Liver (tissue), 9 donors: ENCODE results near the gene ACVR1C. TPM values are rescaled to one million over a fixed set of nuclear protein-coding genes. Genes with fewer than 3 reads are reported as not detected.

Source experiments
- DNase-seq: peaks from one replicate; pipeline ENCODE4 v3.0.0-alpha.2; 2017; ENCODE audit warnings: low spot score
- H3K27ac ChIP-seq, 2 donors: one replicate each; pipeline ENCODE4 v1.7.0; 2013; ENCODE audit warnings: inconsistent platforms in 2 of 2, low read length in 2 of 2, control low read depth in 1 of 2, low read depth in 1 of 2, mild to moderate bottlenecking in 1 of 2
- H3K27me3 ChIP-seq, 4 donors: one replicate each; pipeline versions ENCODE4 v1.6.1 to v1.7.0; 2013; ENCODE audit warnings: low read length in 3 of 4, inconsistent platforms in 1 of 4, mild to moderate bottlenecking in 1 of 4, moderate library complexity in 1 of 4; ENCODE audit not compliant: control insufficient read depth in 4 of 4, insufficient read depth in 4 of 4
- H3K36me3 ChIP-seq, 4 donors: one replicate each; pipeline versions ENCODE4 v1.6.1 to v1.7.0; 2013; ENCODE audit warnings: low read length in 3 of 4, mild to moderate bottlenecking in 3 of 4, low read depth in 1 of 4, moderate library complexity in 1 of 4; ENCODE audit not compliant: control insufficient read depth in 4 of 4, insufficient read depth in 3 of 4
- H3K4me1 ChIP-seq, 4 donors: one replicate each; pipeline versions ENCODE4 v1.6.1 to v1.7.0; 2013; ENCODE audit warnings: low read length in 3 of 4, mild to moderate bottlenecking in 3 of 4, moderate library complexity in 1 of 4; ENCODE audit not compliant: control insufficient read depth in 4 of 4, insufficient read depth in 4 of 4
- H3K4me3 ChIP-seq, 3 donors: one replicate each; pipeline versions ENCODE4 v1.6.1 to v1.7.0; 2013; ENCODE audit warnings: low read length in 3 of 3, control low read depth in 1 of 3, low read depth in 1 of 3, mild to moderate bottlenecking in 1 of 3
- H3K9ac ChIP-seq, 2 donors: one replicate each; pipeline ENCODE4 v1.7.0; 2013; ENCODE audit warnings: low read length in 2 of 2, mild to moderate bottlenecking in 2 of 2, moderate library complexity in 2 of 2, control low read depth in 1 of 2, low read depth in 1 of 2
- H3K9me3 ChIP-seq, 4 donors: one replicate each; pipeline versions ENCODE4 v1.6.1 to v1.7.0; 2013; ENCODE audit warnings: low read length in 3 of 4; ENCODE audit not compliant: control insufficient read depth in 4 of 4
- CTCF ChIP-seq: fragments of 150-350 bp; IDR thresholded peaks from 2 replicates; pipeline ENCODE4 v1.5.1; 2017; ENCODE audit warnings: improper control_type of control experiment, low read depth, low read length; ENCODE audit not compliant: missing input control
- FOXA1 ChIP-seq: IDR thresholded peaks from 2 replicates; pipeline ENCODE4 v1.6.1; 2016; ENCODE audit warnings: antibody characterized with exemption
- HNF4G ChIP-seq: IDR thresholded peaks from 2 replicates; pipeline ENCODE4 v1.6.1; 2016; ENCODE audit warnings: antibody characterized with exemption
- JUND ChIP-seq, 2 donors: IDR thresholded peaks; 2 replicates each; pipeline ENCODE4 v1.6.1; 2016; ENCODE audit warnings: antibody characterized with exemption in 2 of 2
- MAX ChIP-seq: IDR thresholded peaks from 2 replicates; pipeline ENCODE4 v1.6.1; 2016; ENCODE audit warnings: antibody characterized with exemption
- NR2F2 ChIP-seq: IDR thresholded peaks from 2 replicates; pipeline ENCODE4 v1.6.1; 2016; ENCODE audit warnings: antibody characterized with exemption
- RAD21 ChIP-seq, 2 donors: IDR thresholded peaks; 2 replicates each; pipeline ENCODE4 v1.6.1; 2016; ENCODE audit warnings: antibody characterized with exemption in 2 of 2, mild to moderate bottlenecking in 2 of 2
- RXRA ChIP-seq, 2 donors: IDR thresholded peaks; 2 replicates each; pipeline ENCODE4 v1.6.1; 2017 to 2018; ENCODE audit warnings: antibody characterized with exemption in 2 of 2, mild to moderate bottlenecking in 1 of 2
- SP1 ChIP-seq: IDR thresholded peaks from 2 replicates; pipeline ENCODE4 v1.6.1; 2018; ENCODE audit warnings: antibody characterized with exemption, mild to moderate bottlenecking
- TAF1 ChIP-seq: conservative IDR thresholded peaks from 2 replicates; pipeline ENCODE4 v1.6.1; 2016; ENCODE audit warnings: antibody characterized with exemption, mild to moderate bottlenecking
- YY1 ChIP-seq: IDR thresholded peaks from 2 replicates; pipeline ENCODE4 v1.6.1; 2016; ENCODE audit warnings: antibody characterized with exemption, mild to moderate bottlenecking
- WGBS: extraction: QIAGEN DNeasy Blood & Tissue Kit; methylation state at CpG from one replicate; pipeline ENCODE4 v1.1.7; 2013; 5-methylcytosine and 5-hydroxymethylcytosine counted together
- polyA plus RNA-seq, 2 donors: library from polyadenylated mRNA; stranded (reverse) in 1 of 2; unstranded in 1 of 2; fragments of 200-250 nt in 1 of 2; fragments of >200 nt in 1 of 2; fragmentation: Nextera tagmentation in 1 of 2; extraction: Ambion mirVana in 1 of 2; gene quantifications; one replicate each; pipeline versions ENCODE4 v1.2.1 to v1.2.3, GENCODE V29; 2013 to 2015
- total RNA-seq, 2 donors: library from RNA; depleted of rRNA; stranded (reverse); fragments of >200 nt; gene quantifications; one replicate each; pipeline ENCODE4 v1.2.3, GENCODE V29; 2014
- TF ChIP-seq, protein P1 (sequence below): IDR thresholded peaks from 2 replicates; pipeline ENCODE4 v1.6.1; 2016; ENCODE audit warnings: antibody characterized with exemption
- donor health status: healthy.
- donor health status: healthy.
- donor health status: healthy.
- donor health status: healthy.
- donor health status: healthy.

Gene ACVR1C
- total and polyA plus RNA-seq, 4 donors: 0.19 to 2.5 (median 0.73) TPM

DNA sequence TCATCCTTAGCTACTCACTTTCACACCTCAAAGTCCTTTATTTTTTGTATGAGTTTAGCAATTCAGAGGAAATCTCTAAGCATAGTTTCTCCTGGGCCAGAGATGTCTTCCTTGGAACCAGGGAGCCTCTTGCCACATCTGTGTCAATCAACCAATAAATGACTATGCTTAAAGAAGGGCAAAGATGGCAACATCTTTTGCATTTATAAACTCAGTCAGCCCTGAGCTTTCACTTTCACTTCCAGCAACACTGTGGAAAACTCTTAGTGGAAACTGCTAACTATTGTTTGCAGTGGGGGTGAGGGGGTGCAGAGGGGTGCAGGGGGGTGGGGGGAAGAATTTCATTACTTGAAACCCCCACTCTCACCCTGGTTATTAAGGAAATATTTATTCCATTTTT is 3.4 kb downstream of the ACVR1C start:
- Histone ChIP-seq H3K9ac (no peak overlapping the region), H3K4me1 (peaks cover 0 to 13% (median 11%) of the 10 kb centered on the region in 4 donors), H3K9me3 (no peaks in the 10 kb centered on the region), H3K36me3 (no peaks in the 10 kb centered on the region), H3K27ac (no peak overlapping the region), H3K27me3 (no peaks in the 10 kb centered on the region), H3K4me3 (no peak overlapping the region)
- TF ChIP-seq RAD21 (IDR thresholded peaks at IDR 0.05) (no peak), MAX (no peak), TAF1 (no peak), YY1 (no peak), FOXA1 (no peak)
- no peak for DNase-seq

- 67% methylated on average over 1 of the region's 1 CpG for WGBS
- no peak overlapping the region for H3K9ac ChIP-seq
- no peaks in the 10 kb centered on the region for H3K36me3 ChIP-seq
- no peaks in the 10 kb centered on the region for H3K9me3 ChIP-seq
- no peaks in the 10 kb centered on the region for H3K27me3 ChIP-seq
- no peak for DNase-seq
- peaks cover 0 to 4% (median 2%) of the 10 kb centered on the region in 4 donors for H3K4me1 ChIP-seq
- no peak overlapping the region for H3K4me3 ChIP-seq
- TF ChIP-seq, protein P1, sequence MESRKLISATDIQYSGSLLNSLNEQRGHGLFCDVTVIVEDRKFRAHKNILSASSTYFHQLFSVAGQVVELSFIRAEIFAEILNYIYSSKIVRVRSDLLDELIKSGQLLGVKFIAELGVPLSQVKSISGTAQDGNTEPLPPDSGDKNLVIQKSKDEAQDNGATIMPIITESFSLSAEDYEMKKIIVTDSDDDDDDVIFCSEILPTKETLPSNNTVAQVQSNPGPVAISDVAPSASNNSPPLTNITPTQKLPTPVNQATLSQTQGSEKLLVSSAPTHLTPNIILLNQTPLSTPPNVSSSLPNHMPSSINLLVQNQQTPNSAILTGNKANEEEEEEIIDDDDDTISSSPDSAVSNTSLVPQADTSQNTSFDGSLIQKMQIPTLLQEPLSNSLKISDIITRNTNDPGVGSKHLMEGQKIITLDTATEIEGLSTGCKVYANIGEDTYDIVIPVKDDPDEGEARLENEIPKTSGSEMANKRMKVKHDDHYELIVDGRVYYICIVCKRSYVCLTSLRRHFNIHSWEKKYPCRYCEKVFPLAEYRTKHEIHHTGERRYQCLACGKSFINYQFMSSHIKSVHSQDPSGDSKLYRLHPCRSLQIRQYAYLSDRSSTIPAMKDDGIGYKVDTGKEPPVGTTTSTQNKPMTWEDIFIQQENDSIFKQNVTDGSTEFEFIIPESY: no peak
- TF ChIP-seq HNF4G (no peak), RXRA (IDR thresholded peaks at IDR 0.05) (no peak), YY1 (no peak)
- no peak overlapping the region for H3K27ac ChIP-seq
Observed at GRCh38 chr2:157620956-157621355, 7.7 kb downstream of the ACVR1C start.

- Histone ChIP-seq H3K9ac (no peak overlapping the region), H3K4me1 (no peaks in the 10 kb centered on the region), H3K27ac (no peak overlapping the region), H3K4me3 (no peak overlapping the region), H3K36me3 (no peaks in the 10 kb centered on the region), H3K27me3 (no peaks in the 10 kb centered on the region), H3K9me3 (no peaks in the 10 kb centered on the region)
- DNase-seq: no peak
- TF ChIP-seq RXRA (IDR thresholded peaks at IDR 0.05) (no peak), CTCF (no peak), NR2F2 (no peak), TAF1 (no peak), SP1 (no peak), RAD21 (IDR thresholded peaks at IDR 0.05) (no peak), MAX (no peak), JUND (IDR thresholded peaks at IDR 0.05) (no peak), FOXA1 (no peak)
Observed at GRCh38 chr2:157611726-157612125, 16.9 kb downstream of the ACVR1C start.
